Type B pancreatic cell (in vitro differentiated cells): ENCODE data around the gene EZR. TPM values are rescaled to one million over a fixed set of nuclear protein-coding genes. Genes with fewer than 3 reads are reported as not detected.

Source experiments
- DNase-seq: peaks from one replicate; pipeline ENCODE4 v3.0.0; 2021; ENCODE audit warnings: mixed read lengths; ENCODE audit not compliant: unreplicated experiment; ENCODE audit errors: extremely low spot score
- H3K27ac Mint-ChIP-seq: 2 replicates; pipeline ENCODE4 v1.8.0; 2021; ENCODE audit warnings: mild to moderate bottlenecking, mixed read lengths
- H3K27me3 Mint-ChIP-seq: 2 replicates; pipeline ENCODE4 v1.8.0; 2021; ENCODE audit warnings: mixed read lengths
- H3K36me3 Mint-ChIP-seq: 2 replicates; pipeline ENCODE4 v1.8.0; 2021; ENCODE audit warnings: mixed read lengths
- H3K4me1 Mint-ChIP-seq: one replicate; pipeline ENCODE4 v1.8.0; 2021; ENCODE audit warnings: mixed read lengths; ENCODE audit not compliant: unreplicated experiment
- H3K4me3 Mint-ChIP-seq: 2 replicates; pipeline ENCODE4 v1.8.0; 2021; ENCODE audit warnings: mild to moderate bottlenecking, mixed read lengths
- H3K9me3 Mint-ChIP-seq: 2 replicates; pipeline ENCODE4 v1.8.0; 2021; ENCODE audit warnings: mixed read lengths
- total RNA-seq: library from RNA; stranded (reverse); gene quantifications from 2 replicates; pipeline ENCODE4 v1.2.1, GENCODE V29; 2021; ENCODE audit warnings: low replicate concordance
- TF ChIP-seq, protein P1 (sequence below): fragments of 200-600 bp; sonication (generic); conservative IDR thresholded peaks from 2 replicates; pipeline ENCODE4 v1.5.0; 2021; ENCODE audit warnings: antibody characterized with exemption, mild to moderate bottlenecking

The EZR gene
- total RNA-seq, 1 donor from 2014 or later: 166 TPM

DNA sequence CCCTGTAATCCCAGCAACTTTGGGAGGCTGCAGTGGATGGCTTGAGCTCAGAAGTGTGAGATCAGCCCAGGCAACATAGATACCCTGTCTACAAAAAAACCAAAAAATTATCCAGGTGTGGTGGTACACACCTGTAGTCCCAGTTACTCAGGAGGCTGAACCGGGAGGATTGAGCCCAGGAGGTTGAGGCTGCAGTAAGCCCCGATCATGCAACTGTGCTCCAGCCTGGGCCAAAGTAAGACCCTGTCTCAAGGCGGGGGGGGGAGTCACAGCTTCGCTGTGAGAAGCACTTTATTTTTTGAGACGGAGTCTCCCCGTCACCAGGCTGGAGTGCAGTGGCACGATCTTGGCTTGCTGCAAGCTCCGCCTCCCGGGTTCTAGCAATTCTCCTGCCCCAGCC lies 54.2 kb downstream of the EZR start:
- Mint-ChIP-seq H3K4me1 (peaks cover 34% of the 10 kb centered on the region), H3K4me3 (no peak overlapping the region), H3K27ac (no peak overlapping the region), H3K27me3 (no peaks in the 10 kb centered on the region), H3K9me3 (no peaks in the 10 kb centered on the region), H3K36me3 (peaks cover 28% of the 10 kb centered on the region)
- TF ChIP-seq, protein P1, sequence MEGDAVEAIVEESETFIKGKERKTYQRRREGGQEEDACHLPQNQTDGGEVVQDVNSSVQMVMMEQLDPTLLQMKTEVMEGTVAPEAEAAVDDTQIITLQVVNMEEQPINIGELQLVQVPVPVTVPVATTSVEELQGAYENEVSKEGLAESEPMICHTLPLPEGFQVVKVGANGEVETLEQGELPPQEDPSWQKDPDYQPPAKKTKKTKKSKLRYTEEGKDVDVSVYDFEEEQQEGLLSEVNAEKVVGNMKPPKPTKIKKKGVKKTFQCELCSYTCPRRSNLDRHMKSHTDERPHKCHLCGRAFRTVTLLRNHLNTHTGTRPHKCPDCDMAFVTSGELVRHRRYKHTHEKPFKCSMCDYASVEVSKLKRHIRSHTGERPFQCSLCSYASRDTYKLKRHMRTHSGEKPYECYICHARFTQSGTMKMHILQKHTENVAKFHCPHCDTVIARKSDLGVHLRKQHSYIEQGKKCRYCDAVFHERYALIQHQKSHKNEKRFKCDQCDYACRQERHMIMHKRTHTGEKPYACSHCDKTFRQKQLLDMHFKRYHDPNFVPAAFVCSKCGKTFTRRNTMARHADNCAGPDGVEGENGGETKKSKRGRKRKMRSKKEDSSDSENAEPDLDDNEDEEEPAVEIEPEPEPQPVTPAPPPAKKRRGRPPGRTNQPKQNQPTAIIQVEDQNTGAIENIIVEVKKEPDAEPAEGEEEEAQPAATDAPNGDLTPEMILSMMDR: no peak
- DNase-seq: no peak

DNA sequence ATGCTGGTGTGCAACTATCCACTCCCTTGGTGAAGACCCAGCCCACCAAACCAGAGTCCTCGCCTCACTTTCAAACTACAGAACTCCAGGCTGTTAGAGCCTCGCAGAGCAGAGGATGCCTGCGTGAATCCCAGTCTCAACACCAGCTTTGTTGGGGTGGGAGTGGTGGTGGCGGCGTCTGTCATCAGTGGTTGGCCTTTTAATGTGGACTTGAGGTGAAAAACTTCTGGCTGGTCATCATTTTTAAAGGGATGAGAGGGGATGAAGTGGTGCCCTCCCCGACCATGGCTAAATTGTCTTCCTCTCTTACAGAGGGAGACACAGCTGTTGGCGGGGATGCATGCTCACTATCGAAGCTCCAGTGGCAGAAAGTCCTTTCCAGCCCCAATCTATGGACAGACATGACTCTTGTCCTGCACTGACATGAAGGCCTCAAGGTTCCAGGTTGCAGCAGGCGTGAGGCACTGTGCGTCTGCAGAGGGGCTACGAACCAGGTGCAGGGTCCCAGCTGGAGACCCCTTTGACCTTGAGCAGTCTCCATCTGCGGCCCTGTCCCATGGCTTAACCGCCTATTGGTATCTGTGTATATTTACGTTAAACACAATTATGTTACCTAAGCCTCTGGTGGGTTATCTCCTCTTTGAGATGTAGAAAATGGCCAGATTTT lies 54.9 kb downstream of the EZR start:
- peaks cover 22% of the 10 kb centered on the region for H3K36me3 Mint-ChIP-seq
- H3K4me1 Mint-ChIP-seq: peaks cover 28% of the 10 kb centered on the region
- H3K27me3 Mint-ChIP-seq: no peaks in the 10 kb centered on the region
- peak overlapping the region; percentile 44 for H3K4me3 Mint-ChIP-seq
- H3K9me3 Mint-ChIP-seq: no peaks in the 10 kb centered on the region
- TF ChIP-seq, protein P1: no peak
- no peak for DNase-seq
- H3K27ac Mint-ChIP-seq: peak overlapping the region; percentile 74

DNA sequence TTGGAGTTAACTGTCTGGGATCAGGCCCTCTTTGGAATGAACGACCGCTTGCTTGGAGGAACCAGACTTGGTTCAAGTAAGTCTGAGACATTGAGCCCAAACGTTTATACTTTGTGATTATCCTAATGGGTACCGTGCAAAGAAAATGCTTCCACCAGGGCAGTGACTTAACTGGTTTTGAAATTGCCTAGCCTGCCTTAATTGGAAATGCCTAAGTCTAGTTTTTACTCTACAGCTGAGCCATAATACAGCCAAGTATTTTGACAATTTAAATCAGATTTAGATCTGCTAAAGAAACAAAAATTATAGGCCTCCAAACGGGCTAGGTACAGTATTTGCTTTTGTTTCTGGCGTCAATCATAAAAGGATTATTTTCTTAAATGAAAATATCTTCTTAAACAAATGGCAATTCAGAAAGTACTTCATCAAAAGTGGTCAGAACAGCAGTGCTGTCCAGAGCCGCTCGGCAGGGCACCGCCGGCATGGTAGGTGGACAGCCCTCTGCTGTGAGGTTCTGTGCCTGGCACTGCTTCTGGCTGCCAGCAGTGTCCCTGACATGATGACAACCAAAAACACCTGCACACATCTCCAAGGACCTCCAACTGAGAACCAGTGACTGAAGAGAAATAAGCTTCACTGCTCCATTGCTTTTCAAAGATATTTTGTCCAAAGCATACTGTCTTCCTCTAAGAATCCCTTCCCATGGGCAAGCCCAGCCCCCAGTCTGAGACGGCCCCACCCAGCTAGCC lies 55.6 kb downstream of the EZR start:
- Mint-ChIP-seq H3K27ac (peak overlapping the region; percentile 74), H3K9me3 (no peaks in the 10 kb centered on the region), H3K4me3 (peak overlapping the region; percentile 44), H3K36me3 (peaks cover 21% of the 10 kb centered on the region), H3K4me1 (peaks cover 32% of the 10 kb centered on the region), H3K27me3 (no peaks in the 10 kb centered on the region)
- TF ChIP-seq, protein P1: no peak
- no peak for DNase-seq

DNA sequence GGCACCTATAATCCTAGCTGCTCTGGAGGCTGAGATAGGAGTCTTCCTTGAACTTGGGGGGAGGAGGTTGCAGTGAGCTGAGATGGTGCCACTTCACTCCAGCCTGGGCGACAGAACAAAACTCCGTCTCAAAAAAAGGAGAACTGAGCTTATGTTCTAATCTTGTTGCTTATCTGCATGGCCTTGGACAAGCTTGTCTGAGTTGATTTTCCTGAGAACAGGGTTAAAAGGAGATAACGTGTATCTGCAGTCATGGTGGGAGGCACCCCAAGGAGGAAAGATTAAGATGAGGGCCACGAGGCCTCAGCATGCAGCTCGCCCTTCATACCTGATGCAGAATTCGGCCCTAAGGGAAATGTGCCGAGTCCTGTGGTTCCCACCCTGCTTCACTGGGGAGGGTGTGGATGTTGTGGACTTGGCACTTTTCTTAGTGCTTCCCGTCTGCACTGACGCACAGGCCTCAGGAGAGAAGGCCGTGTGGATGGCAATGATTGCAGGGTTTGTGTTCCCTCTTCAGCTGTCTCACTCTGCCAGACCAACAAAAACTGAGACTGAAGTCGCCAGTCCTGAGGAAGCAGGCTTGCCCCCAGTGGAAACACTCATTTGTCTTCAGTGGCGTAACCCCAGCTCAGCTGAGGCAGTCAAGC lies 56.3 kb downstream of the EZR start:
- Mint-ChIP-seq H3K36me3 (peaks cover 16% of the 10 kb centered on the region), H3K27me3 (no peaks in the 10 kb centered on the region), H3K27ac (peak overlapping the region; percentile 74), H3K9me3 (no peaks in the 10 kb centered on the region), H3K4me1 (peaks cover 34% of the 10 kb centered on the region), H3K4me3 (peak overlapping the region; percentile 26)
- no peak for DNase-seq
- TF ChIP-seq, protein P1: no peak

DNA sequence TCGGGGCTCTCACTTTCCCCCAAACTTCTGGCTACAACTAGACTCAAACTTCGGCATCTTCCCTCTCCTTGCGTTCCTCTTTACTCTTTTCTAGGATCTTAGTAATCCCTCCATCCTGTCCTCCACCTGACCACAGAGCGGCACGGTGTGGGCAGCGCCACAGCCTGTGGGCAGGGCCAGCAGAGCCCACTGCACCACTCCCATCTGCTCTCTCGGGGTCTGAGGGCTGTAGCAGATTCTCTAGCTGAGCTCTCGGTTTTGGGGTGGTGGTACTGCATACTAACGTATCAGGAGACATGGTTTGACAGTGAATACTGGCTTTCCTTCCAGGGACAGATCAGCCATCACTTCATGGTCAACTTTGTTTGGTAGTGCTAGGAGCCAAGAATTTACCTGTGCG lies 57.4 kb downstream of the EZR start:
- Mint-ChIP-seq H3K4me3 (no peak overlapping the region), H3K9me3 (no peaks in the 10 kb centered on the region), H3K27ac (peak overlapping the region; percentile 74), H3K4me1 (peaks cover 42% of the 10 kb centered on the region), H3K36me3 (peaks cover 8% of the 10 kb centered on the region), H3K27me3 (no peaks in the 10 kb centered on the region)
- TF ChIP-seq, protein P1: no peak
- DNase-seq: no peak
